OCI-LY7 (cell line): Measurements from ENCODE around the gene ESYT2.

Experiments used
- EZH2phosphoT487 ChIP-seq: fragments of 200-600 bp; sonication (generic); IDR thresholded peaks from 2 replicates; pipeline ENCODE4 v1.6.1; 2018; ENCODE audit warnings: low read depth, borderline replicate concordance, mild to moderate bottlenecking, mixed run types, antibody characterized with exemption, low read length, moderate library complexity, mixed read lengths
- TF ChIP-seq, protein P1 (sequence below): fragments of 200-600 bp; sonication (generic); conservative IDR thresholded peaks from 2 replicates; pipeline ENCODE4 v1.5.1; 2014; ENCODE audit warnings: mild to moderate bottlenecking, antibody characterized with exemption, low read length, moderate library complexity, mixed read lengths

DNA sequence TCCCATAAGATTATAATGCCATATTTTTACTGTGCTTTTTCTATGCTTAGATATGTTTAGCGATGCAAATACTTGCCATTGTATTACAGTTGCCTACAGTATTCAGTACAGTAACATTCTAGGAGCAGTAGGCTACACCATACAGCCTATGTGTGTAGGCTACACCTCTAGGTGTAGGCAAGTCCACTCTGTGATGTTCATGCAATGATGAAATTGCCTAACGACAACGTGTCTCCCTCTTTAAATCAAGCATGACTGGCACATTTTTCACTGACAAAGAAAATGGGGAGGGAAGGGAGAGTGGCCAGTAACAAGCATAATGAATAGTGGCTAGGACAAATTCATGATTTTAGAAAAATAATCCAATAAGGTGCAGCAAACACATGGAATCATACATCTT is 126.4 kb downstream of the ESYT2 start:
- TF ChIP-seq, protein P1, sequence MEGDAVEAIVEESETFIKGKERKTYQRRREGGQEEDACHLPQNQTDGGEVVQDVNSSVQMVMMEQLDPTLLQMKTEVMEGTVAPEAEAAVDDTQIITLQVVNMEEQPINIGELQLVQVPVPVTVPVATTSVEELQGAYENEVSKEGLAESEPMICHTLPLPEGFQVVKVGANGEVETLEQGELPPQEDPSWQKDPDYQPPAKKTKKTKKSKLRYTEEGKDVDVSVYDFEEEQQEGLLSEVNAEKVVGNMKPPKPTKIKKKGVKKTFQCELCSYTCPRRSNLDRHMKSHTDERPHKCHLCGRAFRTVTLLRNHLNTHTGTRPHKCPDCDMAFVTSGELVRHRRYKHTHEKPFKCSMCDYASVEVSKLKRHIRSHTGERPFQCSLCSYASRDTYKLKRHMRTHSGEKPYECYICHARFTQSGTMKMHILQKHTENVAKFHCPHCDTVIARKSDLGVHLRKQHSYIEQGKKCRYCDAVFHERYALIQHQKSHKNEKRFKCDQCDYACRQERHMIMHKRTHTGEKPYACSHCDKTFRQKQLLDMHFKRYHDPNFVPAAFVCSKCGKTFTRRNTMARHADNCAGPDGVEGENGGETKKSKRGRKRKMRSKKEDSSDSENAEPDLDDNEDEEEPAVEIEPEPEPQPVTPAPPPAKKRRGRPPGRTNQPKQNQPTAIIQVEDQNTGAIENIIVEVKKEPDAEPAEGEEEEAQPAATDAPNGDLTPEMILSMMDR, result no peak
- TF ChIP-seq EZH2phosphoT487, result no peak
